ENCODE measurements around the gene SH3BGRL2.

SH3BGRL2 gene

GRCh38 chr6:79604583-79605037 lies 26.5 kb upstream of the SH3BGRL2 start:
- H3K9ac ChIP-seq (ENCODE audit: low read length in 5 of 5): no peak overlapping the region
- peaks cover 0 to 24% (median 10%) of the 10 kb centered on the region in 5 donors for H3K4me1 ChIP-seq (ENCODE audit: control insufficient read depth in 5 of 5, insufficient read depth in 5 of 5, low read length in 5 of 5)
- H3K36me3 ChIP-seq (ENCODE audit: control insufficient read depth in 5 of 5, insufficient read depth in 5 of 5, low read length in 5 of 5): no peaks in the 10 kb centered on the region
- H3K9me3 ChIP-seq (ENCODE audit: control insufficient read depth in 5 of 5, low read length in 5 of 5): no peaks in the 10 kb centered on the region
- no peak overlapping the region for H3K4me3 ChIP-seq (ENCODE audit: low read depth in 1 of 5, low read length in 5 of 5)
- no peak overlapping the region for H3K27ac ChIP-seq (ENCODE audit: low read depth, low read length)
- H3K27me3 ChIP-seq (ENCODE audit: control insufficient read depth in 5 of 5, insufficient read depth in 4 of 5, low read length in 5 of 5): no peaks in the 10 kb centered on the region

- peaks cover 0 to 24% (median 10%) of the 10 kb centered on the region in 5 donors for H3K4me1 ChIP-seq (ENCODE audit: control insufficient read depth in 5 of 5, insufficient read depth in 5 of 5, low read length in 5 of 5)
- H3K9ac ChIP-seq (ENCODE audit: low read length in 5 of 5): no peak overlapping the region
- no peak overlapping the region for H3K4me3 ChIP-seq (ENCODE audit: low read depth in 1 of 5, low read length in 5 of 5)
- H3K27me3 ChIP-seq (ENCODE audit: control insufficient read depth in 5 of 5, insufficient read depth in 4 of 5, low read length in 5 of 5): no peaks in the 10 kb centered on the region
- H3K27ac ChIP-seq (ENCODE audit: low read depth, low read length): no peak overlapping the region
- H3K36me3 ChIP-seq (ENCODE audit: control insufficient read depth in 5 of 5, insufficient read depth in 5 of 5, low read length in 5 of 5): no peaks in the 10 kb centered on the region
- H3K9me3 ChIP-seq (ENCODE audit: control insufficient read depth in 5 of 5, low read length in 5 of 5): no peaks in the 10 kb centered on the region
These were observed 26.1 kb upstream of the SH3BGRL2 start for GRCh38 chr6:79605061-79605460.

- Histone ChIP-seq H3K4me3 (ENCODE audit: low read depth in 1 of 5, low read length in 5 of 5) (no peak overlapping the region), H3K27ac (ENCODE audit: low read depth, low read length) (no peak overlapping the region), H3K9me3 (ENCODE audit: control insufficient read depth in 5 of 5, low read length in 5 of 5) (no peaks in the 10 kb centered on the region)
These were observed 25.0 kb upstream of the SH3BGRL2 start for GRCh38 chr6:79605968-79606764.

GRCh38 chr6:79607000-79607399 lies 24.1 kb upstream of the SH3BGRL2 start:
- H3K9ac ChIP-seq (ENCODE audit: low read length in 5 of 5): no peak overlapping the region
- H3K4me1 ChIP-seq (ENCODE audit: control insufficient read depth in 5 of 5, insufficient read depth in 5 of 5, low read length in 5 of 5): peaks cover 0 to 24% (median 10%) of the 10 kb centered on the region in 5 donors
- no peaks in the 10 kb centered on the region for H3K9me3 ChIP-seq (ENCODE audit: control insufficient read depth in 5 of 5, low read length in 5 of 5)
- H3K27ac ChIP-seq (ENCODE audit: low read depth, low read length): peak overlapping the region; percentile 21
- H3K36me3 ChIP-seq (ENCODE audit: control insufficient read depth in 5 of 5, insufficient read depth in 5 of 5, low read length in 5 of 5): no peaks in the 10 kb centered on the region
- H3K4me3 ChIP-seq (ENCODE audit: low read depth in 1 of 5, low read length in 5 of 5): no peak overlapping the region
- no peaks in the 10 kb centered on the region for H3K27me3 ChIP-seq (ENCODE audit: control insufficient read depth in 5 of 5, insufficient read depth in 4 of 5, low read length in 5 of 5)

More at GRCh38 chr6:79605968-79606764, 25.0 kb upstream of the SH3BGRL2 start:
- Histone ChIP-seq H3K27me3 (ENCODE audit: control insufficient read depth in 5 of 5, insufficient read depth in 4 of 5, low read length in 5 of 5) (no peaks in the 10 kb centered on the region), H3K4me1 (ENCODE audit: control insufficient read depth in 5 of 5, insufficient read depth in 5 of 5, low read length in 5 of 5) (peaks cover 0 to 24% (median 10%) of the 10 kb centered on the region in 5 donors), H3K9ac (ENCODE audit: low read length in 5 of 5) (no peak overlapping the region), H3K36me3 (ENCODE audit: control insufficient read depth in 5 of 5, insufficient read depth in 5 of 5, low read length in 5 of 5) (no peaks in the 10 kb centered on the region)

GRCh38 chr6:79608334-79609224 lies 22.6 kb upstream of the SH3BGRL2 start:
- Histone ChIP-seq H3K4me1 (ENCODE audit: control insufficient read depth in 5 of 5, insufficient read depth in 5 of 5, low read length in 5 of 5) (peaks cover 0 to 24% (median 10%) of the 10 kb centered on the region in 5 donors), H3K36me3 (ENCODE audit: control insufficient read depth in 5 of 5, insufficient read depth in 5 of 5, low read length in 5 of 5) (no peaks in the 10 kb centered on the region), H3K9me3 (ENCODE audit: control insufficient read depth in 5 of 5, low read length in 5 of 5) (no peaks in the 10 kb centered on the region), H3K27ac (ENCODE audit: low read depth, low read length) (no peak overlapping the region), H3K9ac (ENCODE audit: low read length in 5 of 5) (no peak overlapping the region), H3K27me3 (ENCODE audit: control insufficient read depth in 5 of 5, insufficient read depth in 4 of 5, low read length in 5 of 5) (no peaks in the 10 kb centered on the region), H3K4me3 (ENCODE audit: low read depth in 1 of 5, low read length in 5 of 5) (no peak overlapping the region)

GRCh38 chr6:79609225-79609595 lies 21.9 kb upstream of the SH3BGRL2 start:
- Histone ChIP-seq H3K27me3 (ENCODE audit: control insufficient read depth in 5 of 5, insufficient read depth in 4 of 5, low read length in 5 of 5) (no peaks in the 10 kb centered on the region), H3K9me3 (ENCODE audit: control insufficient read depth in 5 of 5, low read length in 5 of 5) (no peaks in the 10 kb centered on the region), H3K9ac (ENCODE audit: low read length in 5 of 5) (no peak overlapping the region), H3K4me3 (ENCODE audit: low read depth in 1 of 5, low read length in 5 of 5) (no peak overlapping the region), H3K36me3 (ENCODE audit: control insufficient read depth in 5 of 5, insufficient read depth in 5 of 5, low read length in 5 of 5) (no peaks in the 10 kb centered on the region), H3K27ac (ENCODE audit: low read depth, low read length) (no peak overlapping the region), H3K4me1 (ENCODE audit: control insufficient read depth in 5 of 5, insufficient read depth in 5 of 5, low read length in 5 of 5) (peaks cover 0 to 24% (median 10%) of the 10 kb centered on the region in 5 donors)

GRCh38 chr6:79610306-79611009 lies 20.7 kb upstream of the SH3BGRL2 start:
- peaks cover 0 to 24% (median 11%) of the 10 kb centered on the region in 5 donors for H3K4me1 ChIP-seq (ENCODE audit: control insufficient read depth in 5 of 5, insufficient read depth in 5 of 5, low read length in 5 of 5)
- no peak overlapping the region for H3K9ac ChIP-seq (ENCODE audit: low read length in 5 of 5)
- no peaks in the 10 kb centered on the region for H3K27me3 ChIP-seq (ENCODE audit: control insufficient read depth in 5 of 5, insufficient read depth in 4 of 5, low read length in 5 of 5)
- no peaks in the 10 kb centered on the region for H3K9me3 ChIP-seq (ENCODE audit: control insufficient read depth in 5 of 5, low read length in 5 of 5)
- H3K4me3 ChIP-seq (ENCODE audit: low read depth in 1 of 5, low read length in 5 of 5): no peak overlapping the region
- no peaks in the 10 kb centered on the region for H3K36me3 ChIP-seq (ENCODE audit: control insufficient read depth in 5 of 5, insufficient read depth in 5 of 5, low read length in 5 of 5)
- no peak overlapping the region for H3K27ac ChIP-seq (ENCODE audit: low read depth, low read length)

- H3K9me3 ChIP-seq (ENCODE audit: control insufficient read depth in 5 of 5, low read length in 5 of 5): no peaks in the 10 kb centered on the region
- no peaks in the 10 kb centered on the region for H3K36me3 ChIP-seq (ENCODE audit: control insufficient read depth in 5 of 5, insufficient read depth in 5 of 5, low read length in 5 of 5)
- H3K27ac ChIP-seq (ENCODE audit: low read depth, low read length): no peak overlapping the region
- no peak overlapping the region for H3K9ac ChIP-seq (ENCODE audit: low read length in 5 of 5)
- peaks cover 0 to 11% (median 9%) of the 10 kb centered on the region in 5 donors for H3K4me1 ChIP-seq (ENCODE audit: control insufficient read depth in 5 of 5, insufficient read depth in 5 of 5, low read length in 5 of 5)
- H3K27me3 ChIP-seq (ENCODE audit: control insufficient read depth in 5 of 5, insufficient read depth in 4 of 5, low read length in 5 of 5): no peaks in the 10 kb centered on the region
- H3K4me3 ChIP-seq (ENCODE audit: low read depth in 1 of 5, low read length in 5 of 5): no peak overlapping the region
These were observed 18.7 kb upstream of the SH3BGRL2 start for GRCh38 chr6:79612457-79612856.

- H3K27ac ChIP-seq (ENCODE audit: low read depth, low read length): no peak overlapping the region
- H3K9ac ChIP-seq (ENCODE audit: low read length in 5 of 5): no peak overlapping the region
- H3K9me3 ChIP-seq (ENCODE audit: control insufficient read depth in 5 of 5, low read length in 5 of 5): no peaks in the 10 kb centered on the region
- no peak overlapping the region for H3K4me3 ChIP-seq (ENCODE audit: low read depth in 1 of 5, low read length in 5 of 5)
- no peaks in the 10 kb centered on the region for H3K36me3 ChIP-seq (ENCODE audit: control insufficient read depth in 5 of 5, insufficient read depth in 5 of 5, low read length in 5 of 5)
- peaks cover 0 to 11% (median 8%) of the 10 kb centered on the region in 5 donors for H3K4me1 ChIP-seq (ENCODE audit: control insufficient read depth in 5 of 5, insufficient read depth in 5 of 5, low read length in 5 of 5)
- H3K27me3 ChIP-seq (ENCODE audit: control insufficient read depth in 5 of 5, insufficient read depth in 4 of 5, low read length in 5 of 5): no peaks in the 10 kb centered on the region
These were observed 18.2 kb upstream of the SH3BGRL2 start for GRCh38 chr6:79612918-79613317.

Data from subcutaneous abdominal adipose tissue (tissue), 5 donors.